GM21390 (cell line): Measurements from ENCODE around the gene SLC44A5.
"Not testable (repeated sequence)": the region's sequence is repeated elsewhere in the genome, so short reads cannot be mapped to it uniquely, and the experiment has no call there.

Experiments
- ATAC-seq: cut with Tn5 transposase; IDR thresholded peaks from one replicate; pipeline ENCODE4 v1.9.1; 2021; ENCODE audit not compliant: unreplicated experiment

SLC44A5 gene

GRCh38 chr1:75469586-75470173 is 141.2 kb downstream of the SLC44A5 start:
- no peak for ATAC-seq

- no peak for ATAC-seq
Measured at GRCh38 chr1:75461808-75462325, 149.0 kb downstream of the SLC44A5 start.

- ATAC-seq = no peak
Measured at GRCh38 chr1:75449998-75450397, 160.9 kb downstream of the SLC44A5 start.

- ATAC-seq = no peak
Measured at GRCh38 chr1:75444220-75444619, 166.7 kb downstream of the SLC44A5 start.

GRCh38 chr1:75440274-75440673 is 170.6 kb downstream of the SLC44A5 start:
- no peak for ATAC-seq

GRCh38 chr1:75438355-75438754 is 172.6 kb downstream of the SLC44A5 start:
- ATAC-seq = no peak

GRCh38 chr1:75431843-75432242 is 179.1 kb downstream of the SLC44A5 start:
- no peak for ATAC-seq

- no peak for ATAC-seq
Measured at GRCh38 chr1:75430526-75430925, 180.4 kb downstream of the SLC44A5 start.

GRCh38 chr1:75426688-75427087 is 184.2 kb downstream of the SLC44A5 start:
- ATAC-seq = no peak

GRCh38 chr1:75425001-75425650 is 185.8 kb downstream of the SLC44A5 start:
- ATAC-seq = no peak

- peak; percentile 55 for ATAC-seq
Measured at GRCh38 chr1:75423616-75424015, 187.3 kb downstream of the SLC44A5 start.

- no peak for ATAC-seq
Measured at GRCh38 chr1:75423136-75423535, 187.8 kb downstream of the SLC44A5 start.

- no peak for ATAC-seq
Measured at GRCh38 chr1:75421371-75421770, 189.5 kb downstream of the SLC44A5 start.

- no peak for ATAC-seq
Measured at GRCh38 chr1:75415187-75415586, 195.7 kb downstream of the SLC44A5 start.

GRCh38 chr1:75412616-75413015 is 198.3 kb downstream of the SLC44A5 start:
- ATAC-seq = no peak

- not testable (repeated sequence) for ATAC-seq
Measured at GRCh38 chr1:75404681-75405080, 206.2 kb downstream of the SLC44A5 start.

GRCh38 chr1:75403147-75403646 is 207.7 kb downstream of the SLC44A5 start:
- not testable (repeated sequence) for ATAC-seq

- ATAC-seq = no peak
Measured at GRCh38 chr1:75400716-75401115, 210.2 kb downstream of the SLC44A5 start.

GRCh38 chr1:75396745-75397144 is 214.2 kb downstream of the SLC44A5 start:
- ATAC-seq = no peak

- no peak for ATAC-seq
Measured at GRCh38 chr1:75396260-75396659, 214.7 kb downstream of the SLC44A5 start.

- ATAC-seq = peak; percentile 51
Measured at GRCh38 chr1:75394386-75395139, 216.4 kb downstream of the SLC44A5 start.

- ATAC-seq = peak; percentile 90
Measured at GRCh38 chr1:75392278-75392677, 218.6 kb downstream of the SLC44A5 start.
